Measurements from ENCODE around the gene PKIB.

PKIB gene

DNA sequence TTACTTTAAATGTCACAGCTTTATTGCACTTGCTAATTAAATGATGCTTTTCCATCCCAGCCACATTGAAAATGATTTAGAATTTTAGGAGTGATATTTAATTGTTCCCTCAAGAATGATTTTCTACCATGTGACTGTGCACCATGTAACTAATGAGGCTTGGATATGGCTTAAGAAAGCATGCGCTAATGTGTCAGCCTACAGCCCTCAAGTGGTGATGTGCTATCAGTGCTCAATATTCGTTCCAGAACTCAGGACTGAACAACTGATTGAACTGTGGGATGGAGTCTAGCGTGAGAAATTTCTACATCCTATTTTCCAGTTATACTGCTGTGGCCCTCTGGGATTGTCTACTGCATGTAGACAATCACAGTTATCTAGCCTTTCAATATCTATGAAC is 71.5 kb downstream of the PKIB start:
- H3K4me2 ChIP-seq (ENCODE audit: insufficient read depth, low read length), result no peak overlapping the region
- H2AFZ ChIP-seq (ENCODE audit: low read depth, low read length), result no peak overlapping the region
- H3K4me1 ChIP-seq (ENCODE audit: insufficient read depth, low read length), result no peaks in the 10 kb centered on the region
- no peaks in the 10 kb centered on the region for H3K9me3 ChIP-seq (ENCODE audit: insufficient read depth, low read length, severe bottlenecking)
- H4K20me1 ChIP-seq (ENCODE audit: insufficient read depth, low read length), result no peaks in the 10 kb centered on the region
- no peaks in the 10 kb centered on the region for H3K36me3 ChIP-seq (ENCODE audit: insufficient read depth, low read length)
- DNase-seq (no peak), ATAC-seq (ENCODE audit: insufficient read depth, low read depth) (no peak)
- no peaks in the 10 kb centered on the region for H3K79me2 ChIP-seq (ENCODE audit: insufficient read depth, low read length)
- H3K9ac ChIP-seq (ENCODE audit: low read depth, low read length), result no peak overlapping the region
- H3K4me3 ChIP-seq (ENCODE audit: low read depth in 1 of 2, low read length in 2 of 2), result no peak overlapping the region
- TF ChIP-seq, protein P1, sequence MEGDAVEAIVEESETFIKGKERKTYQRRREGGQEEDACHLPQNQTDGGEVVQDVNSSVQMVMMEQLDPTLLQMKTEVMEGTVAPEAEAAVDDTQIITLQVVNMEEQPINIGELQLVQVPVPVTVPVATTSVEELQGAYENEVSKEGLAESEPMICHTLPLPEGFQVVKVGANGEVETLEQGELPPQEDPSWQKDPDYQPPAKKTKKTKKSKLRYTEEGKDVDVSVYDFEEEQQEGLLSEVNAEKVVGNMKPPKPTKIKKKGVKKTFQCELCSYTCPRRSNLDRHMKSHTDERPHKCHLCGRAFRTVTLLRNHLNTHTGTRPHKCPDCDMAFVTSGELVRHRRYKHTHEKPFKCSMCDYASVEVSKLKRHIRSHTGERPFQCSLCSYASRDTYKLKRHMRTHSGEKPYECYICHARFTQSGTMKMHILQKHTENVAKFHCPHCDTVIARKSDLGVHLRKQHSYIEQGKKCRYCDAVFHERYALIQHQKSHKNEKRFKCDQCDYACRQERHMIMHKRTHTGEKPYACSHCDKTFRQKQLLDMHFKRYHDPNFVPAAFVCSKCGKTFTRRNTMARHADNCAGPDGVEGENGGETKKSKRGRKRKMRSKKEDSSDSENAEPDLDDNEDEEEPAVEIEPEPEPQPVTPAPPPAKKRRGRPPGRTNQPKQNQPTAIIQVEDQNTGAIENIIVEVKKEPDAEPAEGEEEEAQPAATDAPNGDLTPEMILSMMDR (IDR thresholded peaks at IDR 0.05; ENCODE audit: borderline replicate concordance, extremely low read depth, low read length, poor library complexity, severe bottlenecking), result no peak
- TF ChIP-seq EZH2 (IDR thresholded peaks at IDR 0.05; ENCODE audit: borderline replicate concordance, low read depth, low read length, severe bottlenecking), result no peak
- H3K27me3 ChIP-seq (ENCODE audit: insufficient read depth, low read length, poor library complexity), result no peaks in the 10 kb centered on the region
- no peak overlapping the region for H3K27ac ChIP-seq (ENCODE audit: low read length)

DNA sequence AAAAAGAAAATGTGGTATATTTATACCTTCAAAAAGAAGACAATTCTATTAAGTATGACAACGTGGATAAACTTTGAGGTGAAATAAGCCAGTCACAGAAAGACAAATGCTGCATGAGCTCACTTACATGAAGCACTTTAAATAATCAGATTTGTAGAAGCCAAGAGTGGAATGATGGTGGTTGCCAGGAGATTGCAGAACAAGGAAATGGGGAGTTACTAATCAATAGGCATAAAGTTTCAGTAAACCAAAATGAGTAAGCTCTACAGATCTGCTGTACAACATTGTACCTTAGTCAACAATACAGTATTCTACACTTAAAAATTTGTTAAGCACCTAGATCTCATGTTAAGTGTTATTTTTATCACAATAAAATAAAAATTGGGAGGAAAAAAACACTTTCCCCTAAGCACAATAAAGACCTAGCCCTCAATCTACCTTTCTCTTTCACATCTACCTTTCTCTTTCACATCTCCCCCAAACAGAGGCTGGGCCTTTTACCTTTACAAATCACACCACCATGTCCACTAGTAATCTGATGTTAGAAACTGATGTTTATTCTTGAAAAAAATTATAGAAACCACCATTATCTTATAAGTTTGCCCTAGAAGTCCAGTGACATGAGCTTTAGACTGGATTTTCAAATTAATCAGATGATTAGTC is 73.9 kb downstream of the PKIB start:
- DNase-seq (no peak), ATAC-seq (ENCODE audit: insufficient read depth, low read depth) (no peak)
- no peak overlapping the region for H3K4me3 ChIP-seq (ENCODE audit: low read depth in 1 of 2, low read length in 2 of 2)
- TF ChIP-seq, protein P1 (IDR thresholded peaks at IDR 0.05; ENCODE audit: borderline replicate concordance, extremely low read depth, low read length, poor library complexity, severe bottlenecking), result no peak
- no peak for TF ChIP-seq EZH2 (IDR thresholded peaks at IDR 0.05; ENCODE audit: borderline replicate concordance, low read depth, low read length, severe bottlenecking)
- H3K9ac ChIP-seq (ENCODE audit: low read depth, low read length), result no peak overlapping the region
- H2AFZ ChIP-seq (ENCODE audit: low read depth, low read length), result no peak overlapping the region
- H3K36me3 ChIP-seq (ENCODE audit: insufficient read depth, low read length), result no peaks in the 10 kb centered on the region
- H3K4me1 ChIP-seq (ENCODE audit: insufficient read depth, low read length), result no peaks in the 10 kb centered on the region
- no peak overlapping the region for H3K4me2 ChIP-seq (ENCODE audit: insufficient read depth, low read length)
- no peak overlapping the region for H3K27ac ChIP-seq (ENCODE audit: low read length)
- no peaks in the 10 kb centered on the region for H4K20me1 ChIP-seq (ENCODE audit: insufficient read depth, low read length)
- H3K9me3 ChIP-seq (ENCODE audit: insufficient read depth, low read length, severe bottlenecking), result no peaks in the 10 kb centered on the region
- no peaks in the 10 kb centered on the region for H3K27me3 ChIP-seq (ENCODE audit: insufficient read depth, low read length, poor library complexity)
- no peaks in the 10 kb centered on the region for H3K79me2 ChIP-seq (ENCODE audit: insufficient read depth, low read length)

DNA sequence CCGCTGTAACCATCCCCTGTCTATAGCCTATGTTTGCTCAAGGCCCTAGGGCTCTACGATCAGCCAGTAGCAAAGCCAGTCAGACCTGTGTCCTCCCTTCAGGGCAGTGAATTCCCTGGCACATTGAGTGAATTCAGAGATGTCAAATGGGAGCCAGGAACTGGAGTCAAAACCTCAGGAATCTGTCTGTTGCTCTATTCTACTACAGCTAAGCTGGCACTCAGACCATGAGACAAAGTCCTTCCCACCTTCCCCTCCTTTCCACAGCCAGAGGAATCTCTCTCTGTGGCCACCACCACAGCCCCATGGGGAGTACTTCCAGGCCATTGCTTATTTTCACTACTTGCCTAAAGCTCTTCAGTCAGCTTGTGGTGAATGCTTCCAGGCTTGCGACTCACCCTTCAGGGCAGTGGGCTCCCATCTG is 82.0 kb downstream of the PKIB start:
- no peak for TF ChIP-seq EZH2 (IDR thresholded peaks at IDR 0.05; ENCODE audit: borderline replicate concordance, low read depth, low read length, severe bottlenecking)
- TF ChIP-seq, protein P1 (IDR thresholded peaks at IDR 0.05; ENCODE audit: borderline replicate concordance, extremely low read depth, low read length, poor library complexity, severe bottlenecking), result no peak
- Histone ChIP-seq H2AFZ (ENCODE audit: low read depth, low read length) (no peak overlapping the region), H3K27me3 (ENCODE audit: insufficient read depth, low read length, poor library complexity) (no peaks in the 10 kb centered on the region), H3K4me2 (ENCODE audit: insufficient read depth, low read length) (no peak overlapping the region), H3K4me1 (ENCODE audit: insufficient read depth, low read length) (no peaks in the 10 kb centered on the region), H3K9ac (ENCODE audit: low read depth, low read length) (no peak overlapping the region), H3K9me3 (ENCODE audit: insufficient read depth, low read length, severe bottlenecking) (no peaks in the 10 kb centered on the region), H4K20me1 (ENCODE audit: insufficient read depth, low read length) (no peaks in the 10 kb centered on the region), H3K4me3 (ENCODE audit: low read depth in 1 of 2, low read length in 2 of 2) (no peak overlapping the region), H3K79me2 (ENCODE audit: insufficient read depth, low read length) (no peaks in the 10 kb centered on the region), H3K36me3 (ENCODE audit: insufficient read depth, low read length) (no peaks in the 10 kb centered on the region), H3K27ac (ENCODE audit: low read length) (no peak overlapping the region)
- ATAC-seq (ENCODE audit: insufficient read depth, low read depth) (no peak), DNase-seq (no peak)

All from DND-41 (cell line).